GM12872 (cell line): ENCODE data around the gene SLC35G6.

Source experiments
- TF ChIP-seq, protein P1 (sequence below): IDR thresholded peaks from 3 replicates; pipeline ENCODE4 v1.5.1; 2011; ENCODE audit warnings: low read depth, mild to moderate bottlenecking, low read length, moderate library complexity; ENCODE audit not compliant: insufficient read depth

The SLC35G6 gene

DNA sequence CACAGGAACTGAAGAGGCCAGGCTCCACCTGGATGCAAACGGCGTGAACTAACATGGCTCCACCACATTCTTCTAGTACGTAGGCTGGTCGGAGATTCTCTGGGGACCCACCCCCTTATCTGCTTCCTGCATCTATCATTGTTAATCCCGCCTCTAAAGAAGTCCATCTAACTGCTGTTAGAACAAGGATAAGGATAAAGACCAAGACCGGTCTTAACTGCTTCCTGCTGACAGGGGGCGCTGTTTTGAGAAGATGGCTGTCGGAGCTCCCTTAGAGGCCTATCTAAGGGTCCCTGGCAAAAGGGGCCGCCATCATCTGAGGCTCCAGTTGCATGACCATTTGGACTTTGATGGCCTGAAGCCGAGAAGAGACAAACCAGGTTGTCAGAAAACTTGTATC lies 41.8 kb downstream of the SLC35G6 start:
- TF ChIP-seq, protein P1, sequence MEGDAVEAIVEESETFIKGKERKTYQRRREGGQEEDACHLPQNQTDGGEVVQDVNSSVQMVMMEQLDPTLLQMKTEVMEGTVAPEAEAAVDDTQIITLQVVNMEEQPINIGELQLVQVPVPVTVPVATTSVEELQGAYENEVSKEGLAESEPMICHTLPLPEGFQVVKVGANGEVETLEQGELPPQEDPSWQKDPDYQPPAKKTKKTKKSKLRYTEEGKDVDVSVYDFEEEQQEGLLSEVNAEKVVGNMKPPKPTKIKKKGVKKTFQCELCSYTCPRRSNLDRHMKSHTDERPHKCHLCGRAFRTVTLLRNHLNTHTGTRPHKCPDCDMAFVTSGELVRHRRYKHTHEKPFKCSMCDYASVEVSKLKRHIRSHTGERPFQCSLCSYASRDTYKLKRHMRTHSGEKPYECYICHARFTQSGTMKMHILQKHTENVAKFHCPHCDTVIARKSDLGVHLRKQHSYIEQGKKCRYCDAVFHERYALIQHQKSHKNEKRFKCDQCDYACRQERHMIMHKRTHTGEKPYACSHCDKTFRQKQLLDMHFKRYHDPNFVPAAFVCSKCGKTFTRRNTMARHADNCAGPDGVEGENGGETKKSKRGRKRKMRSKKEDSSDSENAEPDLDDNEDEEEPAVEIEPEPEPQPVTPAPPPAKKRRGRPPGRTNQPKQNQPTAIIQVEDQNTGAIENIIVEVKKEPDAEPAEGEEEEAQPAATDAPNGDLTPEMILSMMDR: peak; percentile 64

DNA sequence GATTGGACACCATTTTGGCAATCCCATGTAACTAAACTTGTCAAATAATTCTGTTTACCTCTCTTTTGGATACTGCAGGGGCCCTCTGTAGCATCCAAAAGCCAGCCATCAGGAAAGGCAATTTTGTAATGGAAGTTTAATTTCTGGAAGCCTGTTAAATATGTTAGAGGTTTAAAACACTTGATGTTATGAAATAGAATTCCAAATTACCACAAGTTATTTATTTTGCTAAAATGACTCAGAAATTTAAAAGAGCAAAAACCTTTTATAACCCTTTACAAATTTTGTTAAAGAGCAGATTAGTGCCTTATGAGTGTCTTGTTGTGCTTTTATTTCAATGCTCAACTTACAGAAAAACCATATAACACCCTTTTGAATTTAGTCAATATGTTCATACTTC lies 47.6 kb downstream of the SLC35G6 start:
- TF ChIP-seq, protein P1: no peak

DNA sequence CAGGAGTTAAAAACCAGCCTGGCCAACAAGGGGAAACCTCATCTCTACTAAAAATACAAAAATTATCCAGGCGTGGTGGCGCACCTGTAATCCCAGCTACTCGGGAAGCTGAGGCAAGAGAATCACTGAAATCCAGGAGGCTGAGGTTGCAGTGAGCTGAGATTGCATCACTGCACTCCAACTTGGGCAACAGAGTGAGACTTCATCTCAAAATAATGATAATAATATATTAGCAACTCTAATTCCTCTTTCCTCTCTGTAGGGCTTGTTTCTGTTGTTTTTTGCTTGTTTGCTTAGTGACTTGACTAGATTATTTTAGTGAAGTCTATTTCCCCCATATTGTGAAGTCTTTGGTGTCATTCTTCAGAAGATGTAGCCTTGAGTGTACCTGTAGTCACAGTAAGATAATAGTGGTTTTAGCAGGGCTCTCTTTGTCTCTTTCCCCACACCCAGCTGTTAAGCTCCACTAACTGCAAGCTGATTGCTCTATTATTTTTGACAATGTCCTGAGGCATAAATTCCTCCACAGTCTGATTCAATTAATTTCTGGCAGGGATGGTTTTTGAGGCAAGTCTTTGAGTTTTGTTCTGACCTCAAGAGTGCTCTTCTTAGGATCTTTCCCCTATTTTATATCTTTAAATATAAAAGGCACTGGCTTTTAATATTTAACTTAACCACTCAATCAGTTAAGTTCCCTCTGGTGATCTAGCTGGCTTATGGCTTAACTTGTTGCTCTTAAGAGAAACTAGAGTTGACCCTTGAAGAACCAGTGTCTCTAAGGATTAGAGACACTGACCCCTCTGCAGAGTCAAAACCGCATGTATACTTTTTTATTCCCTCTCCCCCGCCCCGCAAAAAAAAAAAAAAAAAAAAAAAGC lies 49.0 kb downstream of the SLC35G6 start:
- TF ChIP-seq, protein P1: no peak
